ENCODE data around the gene TMEM151A. TPM values are rescaled to one million over a fixed set of nuclear protein-coding genes. Genes with fewer than 3 reads are reported as not detected.
A peak's percentile ranks its signal among the peaks of the same experiment; 100 is the strongest.

Gene TMEM151A
- total and polyA plus RNA-seq, 2 experiments from 2014 or later = 1.0 to 4.4 TPM

DNA sequence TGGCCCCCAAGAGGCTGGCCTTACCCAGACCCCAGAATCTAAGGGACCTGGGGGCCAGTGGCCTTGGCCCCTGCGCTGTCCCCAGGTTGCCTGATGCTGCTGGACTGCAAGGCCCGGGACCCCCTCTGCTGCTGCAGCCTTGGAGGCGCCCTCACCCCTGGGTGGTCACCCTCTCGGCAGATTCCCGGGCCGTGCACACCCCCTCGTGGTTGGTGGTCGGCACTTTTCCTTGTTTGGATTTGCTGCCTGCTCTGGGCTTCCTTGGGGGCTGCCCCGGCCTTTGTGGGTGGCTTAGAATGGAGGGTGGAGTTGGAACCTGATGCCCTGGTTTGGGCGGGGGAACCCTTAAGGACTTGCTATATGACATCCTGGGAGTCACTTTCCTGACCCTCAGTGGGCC, 39.2 kb downstream of the TMEM151A start:
- no peaks in the 10 kb centered on the region for H4K20me1 ChIP-seq (replicated peaks; ENCODE audit: insufficient read depth)
- no peak overlapping the region for H2AFZ ChIP-seq
- Mint-ChIP-seq H3K4me1 (peaks cover 22% of the 10 kb centered on the region), H3K36me3 (ENCODE audit: low read depth) (no peaks in the 10 kb centered on the region), H3K4me3 (no peak overlapping the region), H3K27me3 (ENCODE audit: insufficient read depth, low read depth, poor library complexity) (peaks cover 21% of the 10 kb centered on the region), H3K27ac (no peak overlapping the region), H3K9me3 (no peaks in the 10 kb centered on the region)
- TF ChIP-seq, protein P1, sequence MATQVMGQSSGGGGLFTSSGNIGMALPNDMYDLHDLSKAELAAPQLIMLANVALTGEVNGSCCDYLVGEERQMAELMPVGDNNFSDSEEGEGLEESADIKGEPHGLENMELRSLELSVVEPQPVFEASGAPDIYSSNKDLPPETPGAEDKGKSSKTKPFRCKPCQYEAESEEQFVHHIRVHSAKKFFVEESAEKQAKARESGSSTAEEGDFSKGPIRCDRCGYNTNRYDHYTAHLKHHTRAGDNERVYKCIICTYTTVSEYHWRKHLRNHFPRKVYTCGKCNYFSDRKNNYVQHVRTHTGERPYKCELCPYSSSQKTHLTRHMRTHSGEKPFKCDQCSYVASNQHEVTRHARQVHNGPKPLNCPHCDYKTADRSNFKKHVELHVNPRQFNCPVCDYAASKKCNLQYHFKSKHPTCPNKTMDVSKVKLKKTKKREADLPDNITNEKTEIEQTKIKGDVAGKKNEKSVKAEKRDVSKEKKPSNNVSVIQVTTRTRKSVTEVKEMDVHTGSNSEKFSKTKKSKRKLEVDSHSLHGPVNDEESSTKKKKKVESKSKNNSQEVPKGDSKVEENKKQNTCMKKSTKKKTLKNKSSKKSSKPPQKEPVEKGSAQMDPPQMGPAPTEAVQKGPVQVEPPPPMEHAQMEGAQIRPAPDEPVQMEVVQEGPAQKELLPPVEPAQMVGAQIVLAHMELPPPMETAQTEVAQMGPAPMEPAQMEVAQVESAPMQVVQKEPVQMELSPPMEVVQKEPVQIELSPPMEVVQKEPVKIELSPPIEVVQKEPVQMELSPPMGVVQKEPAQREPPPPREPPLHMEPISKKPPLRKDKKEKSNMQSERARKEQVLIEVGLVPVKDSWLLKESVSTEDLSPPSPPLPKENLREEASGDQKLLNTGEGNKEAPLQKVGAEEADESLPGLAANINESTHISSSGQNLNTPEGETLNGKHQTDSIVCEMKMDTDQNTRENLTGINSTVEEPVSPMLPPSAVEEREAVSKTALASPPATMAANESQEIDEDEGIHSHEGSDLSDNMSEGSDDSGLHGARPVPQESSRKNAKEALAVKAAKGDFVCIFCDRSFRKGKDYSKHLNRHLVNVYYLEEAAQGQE (IDR thresholded peaks at IDR 0.05; ENCODE audit: unreplicated experiment) = no peak
- TF ChIP-seq, protein P2, sequence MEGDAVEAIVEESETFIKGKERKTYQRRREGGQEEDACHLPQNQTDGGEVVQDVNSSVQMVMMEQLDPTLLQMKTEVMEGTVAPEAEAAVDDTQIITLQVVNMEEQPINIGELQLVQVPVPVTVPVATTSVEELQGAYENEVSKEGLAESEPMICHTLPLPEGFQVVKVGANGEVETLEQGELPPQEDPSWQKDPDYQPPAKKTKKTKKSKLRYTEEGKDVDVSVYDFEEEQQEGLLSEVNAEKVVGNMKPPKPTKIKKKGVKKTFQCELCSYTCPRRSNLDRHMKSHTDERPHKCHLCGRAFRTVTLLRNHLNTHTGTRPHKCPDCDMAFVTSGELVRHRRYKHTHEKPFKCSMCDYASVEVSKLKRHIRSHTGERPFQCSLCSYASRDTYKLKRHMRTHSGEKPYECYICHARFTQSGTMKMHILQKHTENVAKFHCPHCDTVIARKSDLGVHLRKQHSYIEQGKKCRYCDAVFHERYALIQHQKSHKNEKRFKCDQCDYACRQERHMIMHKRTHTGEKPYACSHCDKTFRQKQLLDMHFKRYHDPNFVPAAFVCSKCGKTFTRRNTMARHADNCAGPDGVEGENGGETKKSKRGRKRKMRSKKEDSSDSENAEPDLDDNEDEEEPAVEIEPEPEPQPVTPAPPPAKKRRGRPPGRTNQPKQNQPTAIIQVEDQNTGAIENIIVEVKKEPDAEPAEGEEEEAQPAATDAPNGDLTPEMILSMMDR (conservative IDR thresholded peaks at IDR 0.05; ENCODE audit: low read depth in 2 of 2) = peak in 1 of 2 experiments; percentile 35; a peak in 2 of 4 replicates
- no peak overlapping the region for H3K4me2 ChIP-seq
- H3K4me1 ChIP-seq (ENCODE audit: insufficient read depth) = peaks cover 10% of the 10 kb centered on the region; the same call in 1 of the 2 replicates
- ATAC-seq (no peak), DNase-seq (ENCODE audit: low spot score) (no peak)
- H3K36me3 ChIP-seq (ENCODE audit: insufficient read depth) = no peaks in the 10 kb centered on the region
- H3K27ac ChIP-seq (ENCODE audit: low read depth) = no peak overlapping the region
- H3K79me2 ChIP-seq (replicated peaks; ENCODE audit: insufficient read depth) = no peaks in the 10 kb centered on the region
- 0 out of 2 replicates have a peak, but pooled peaks cover 3% of the 10 kb centered on the region for H3F3A ChIP-seq (replicated peaks; ENCODE audit: low read depth)
- H3K27me3 ChIP-seq (ENCODE audit: insufficient read depth) = no peaks in the 10 kb centered on the region
- H3K9me2 ChIP-seq (ENCODE audit: insufficient read depth) = no peaks in the 10 kb centered on the region
- H3K4me3 ChIP-seq = no peak overlapping the region

DNA sequence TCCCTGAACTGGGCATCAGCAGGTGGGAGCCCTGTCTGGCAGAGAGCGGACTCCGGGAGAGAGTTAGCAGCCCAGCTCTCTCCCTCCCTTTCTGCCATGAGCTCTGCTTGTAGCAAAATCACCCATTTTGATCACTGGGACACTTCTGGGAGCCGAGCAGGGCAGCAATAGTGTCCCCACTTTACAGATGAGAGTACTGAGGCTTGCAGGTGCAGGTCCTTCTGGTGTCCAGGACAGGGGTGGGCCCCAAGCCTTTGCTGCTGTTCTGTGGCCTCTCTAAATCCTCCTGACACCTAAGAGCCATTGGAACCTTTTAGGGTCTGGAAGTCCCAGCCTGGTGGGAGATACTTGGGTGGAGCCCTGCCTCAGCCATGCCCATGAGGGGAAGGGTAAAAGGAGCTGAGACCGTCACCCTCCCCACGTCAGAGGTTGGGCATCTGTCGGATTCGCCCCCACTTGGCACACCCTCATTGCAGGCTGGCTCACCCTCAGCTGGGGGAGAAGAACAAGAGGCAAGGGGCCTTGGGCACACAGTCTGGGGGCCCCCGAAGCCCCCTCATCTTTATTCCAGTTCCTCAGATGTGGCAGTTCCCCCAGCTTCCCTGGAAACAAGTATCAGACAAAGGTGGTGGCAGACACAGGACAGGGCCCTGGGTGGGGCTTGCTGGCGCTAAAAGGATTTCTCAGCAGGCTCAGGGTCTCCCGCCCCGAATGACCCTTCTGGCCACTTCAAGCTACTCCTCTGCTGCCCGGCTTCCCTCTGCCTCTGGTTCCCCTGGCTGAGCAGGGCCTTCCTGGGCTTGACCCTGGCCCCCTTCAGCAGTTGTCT, 40.1 kb downstream of the TMEM151A start:
- Histone ChIP-seq H4K20me1 (replicated peaks; ENCODE audit: insufficient read depth) (no peaks in the 10 kb centered on the region), H3K27me3 (ENCODE audit: insufficient read depth) (no peaks in the 10 kb centered on the region), H3K4me1 (ENCODE audit: insufficient read depth) (peaks cover 16% of the 10 kb centered on the region; the same call in 1 of the 2 replicates), H3K4me2 (no peak overlapping the region), H3F3A (replicated peaks; ENCODE audit: low read depth) (0 out of 2 replicates have a peak, but pooled peaks cover 3% of the 10 kb centered on the region), H3K36me3 (ENCODE audit: insufficient read depth) (no peaks in the 10 kb centered on the region), H3K9me2 (ENCODE audit: insufficient read depth) (no peaks in the 10 kb centered on the region), H3K27ac (ENCODE audit: low read depth) (no peak overlapping the region), H3K4me3 (no peak overlapping the region), H2AFZ (no peak overlapping the region), H3K79me2 (replicated peaks; ENCODE audit: insufficient read depth) (no peaks in the 10 kb centered on the region)
- ATAC-seq (no peak), DNase-seq (ENCODE audit: low spot score) (no peak)
- H3K27ac Mint-ChIP-seq = no peak overlapping the region
- H3K9me3 Mint-ChIP-seq = no peaks in the 10 kb centered on the region
- peaks cover 22% of the 10 kb centered on the region for H3K27me3 Mint-ChIP-seq (ENCODE audit: insufficient read depth, low read depth, poor library complexity)
- H3K36me3 Mint-ChIP-seq (ENCODE audit: low read depth) = no peaks in the 10 kb centered on the region
- H3K4me3 Mint-ChIP-seq = no peak overlapping the region
- peaks cover 27% of the 10 kb centered on the region for H3K4me1 Mint-ChIP-seq
- TF ChIP-seq EZH2 (IDR thresholded peaks at IDR 0.05; ENCODE audit: low read depth, unreplicated experiment) (no peak), ZNF114 (CRISPR knock-in tag; IDR thresholded peaks at IDR 0.05) (no peak), CREB1 (CRISPR knock-in tag; IDR thresholded peaks at IDR 0.05; ENCODE audit: low read depth) (no peak), ZNF331 (CRISPR knock-in tag; IDR thresholded peaks at IDR 0.05; ENCODE audit: low read depth) (no peak)
- TF ChIP-seq, protein P1 (IDR thresholded peaks at IDR 0.05; ENCODE audit: unreplicated experiment) = no peak
- TF ChIP-seq, protein P3, sequence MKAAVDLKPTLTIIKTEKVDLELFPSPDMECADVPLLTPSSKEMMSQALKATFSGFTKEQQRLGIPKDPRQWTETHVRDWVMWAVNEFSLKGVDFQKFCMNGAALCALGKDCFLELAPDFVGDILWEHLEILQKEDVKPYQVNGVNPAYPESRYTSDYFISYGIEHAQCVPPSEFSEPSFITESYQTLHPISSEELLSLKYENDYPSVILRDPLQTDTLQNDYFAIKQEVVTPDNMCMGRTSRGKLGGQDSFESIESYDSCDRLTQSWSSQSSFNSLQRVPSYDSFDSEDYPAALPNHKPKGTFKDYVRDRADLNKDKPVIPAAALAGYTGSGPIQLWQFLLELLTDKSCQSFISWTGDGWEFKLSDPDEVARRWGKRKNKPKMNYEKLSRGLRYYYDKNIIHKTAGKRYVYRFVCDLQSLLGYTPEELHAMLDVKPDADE (IDR thresholded peaks at IDR 0.05) = no peak
